NCI-H82 (cell line): ENCODE measurements around the gene CAND1.

ENCODE experiments used
- DNase-seq: peaks from one replicate; lab custom pipeline; 2025; lab: John Stamatoyannopoulos, UW

Gene CAND1

DNA sequence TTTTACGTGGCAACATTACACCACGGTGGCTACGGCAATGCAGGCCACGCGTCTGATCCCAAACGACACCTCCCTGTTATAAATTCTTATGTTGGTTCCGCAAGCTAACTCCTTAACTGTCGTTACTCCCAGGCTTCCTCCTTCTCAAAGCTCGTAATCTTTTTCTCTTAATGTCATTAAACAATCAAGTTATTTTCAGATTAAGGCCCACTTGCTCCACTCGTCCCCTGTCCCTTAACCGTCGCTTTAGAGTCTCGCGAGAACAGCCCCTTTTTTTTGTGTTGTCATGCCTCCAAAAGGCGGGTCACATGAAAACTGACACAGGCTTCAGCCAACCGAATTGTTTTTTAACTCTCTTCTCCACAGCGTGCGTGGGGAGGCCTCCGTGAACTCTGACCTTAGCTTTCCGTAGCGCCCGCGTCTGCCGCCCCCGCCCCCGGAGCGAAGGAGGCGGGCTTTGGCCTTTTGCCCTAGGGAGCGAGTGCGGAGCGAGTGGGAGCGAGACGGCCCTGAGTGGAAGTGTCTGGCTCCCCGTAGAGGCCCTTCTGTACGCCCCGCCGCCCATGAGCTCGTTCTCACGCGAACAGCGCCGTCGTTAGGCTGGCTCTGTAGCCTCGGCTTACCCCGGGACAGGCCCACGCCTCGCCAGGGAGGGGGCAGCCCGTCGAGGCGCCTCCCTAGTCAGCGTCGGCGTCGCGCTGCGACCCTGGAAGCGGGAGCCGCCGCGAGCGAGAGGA lies at the start of gene CAND1:
TSS of gene CAND1 (plus strand) at position 463 of the 737 bp plus-strand sequence. CDS start 360 bp downstream, outside the sequence.
- peak; percentile 99 for DNase-seq

DNA sequence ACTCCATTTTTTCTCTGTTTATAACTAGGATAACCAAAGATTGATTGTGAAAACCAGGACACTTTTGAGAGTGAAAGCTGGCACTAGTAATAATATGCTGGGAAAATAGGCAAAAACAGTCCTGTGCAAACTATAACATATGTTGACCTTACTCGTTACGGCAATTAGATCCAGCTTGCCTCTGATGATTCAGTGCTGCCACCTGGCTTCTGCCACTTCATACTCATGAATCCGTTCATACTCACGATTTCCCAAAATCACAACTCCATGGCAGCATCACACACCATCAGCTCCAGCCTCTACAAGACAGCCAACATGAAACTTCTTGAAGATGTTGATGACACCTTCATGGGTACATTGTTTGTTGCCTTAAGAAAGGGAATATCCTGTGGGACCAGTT lies 49.1 kb upstream of the CAND1 start:
- DNase-seq: peak; percentile 19

DNA sequence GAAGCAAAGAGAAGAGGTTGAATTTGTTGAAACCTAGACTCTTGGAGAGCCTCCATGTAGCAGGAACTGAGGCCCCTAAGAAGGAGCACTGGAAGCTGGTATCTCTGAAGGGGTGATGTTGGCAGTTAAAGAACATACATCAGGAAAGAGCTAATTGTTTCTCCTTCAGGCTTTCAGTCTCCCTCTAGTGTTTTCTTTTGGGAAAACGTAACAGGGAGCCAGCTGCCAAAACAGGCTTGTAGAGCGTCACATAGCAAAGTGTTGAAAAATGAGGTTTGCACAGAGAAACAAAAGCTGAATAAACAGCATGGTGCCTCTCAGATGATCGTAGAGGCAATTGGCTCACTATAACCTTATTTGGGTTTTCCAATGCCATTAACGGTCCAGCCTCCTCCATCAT lies 46.9 kb upstream of the CAND1 start:
- peak; percentile 16 for DNase-seq

DNA sequence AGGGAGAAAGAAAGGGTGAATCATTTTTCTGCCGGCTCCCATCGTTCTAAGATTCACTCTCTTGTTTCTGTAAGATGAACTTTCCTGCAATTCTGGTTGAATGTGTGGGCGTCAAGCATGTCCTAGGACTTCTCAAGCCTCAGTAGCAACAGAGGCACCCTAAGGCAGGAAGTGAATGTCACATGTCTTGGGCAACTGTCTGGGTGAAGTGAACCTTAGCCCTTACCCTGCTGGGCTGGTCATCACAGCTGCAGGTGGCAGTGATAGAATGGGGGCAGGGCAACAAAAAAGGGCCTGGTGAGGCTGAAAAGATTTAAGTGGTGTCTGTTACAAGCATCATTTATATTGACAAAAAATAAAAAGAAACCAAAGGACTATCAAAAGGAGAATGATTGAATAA lies 45.9 kb upstream of the CAND1 start:
- DNase-seq: no peak

DNA sequence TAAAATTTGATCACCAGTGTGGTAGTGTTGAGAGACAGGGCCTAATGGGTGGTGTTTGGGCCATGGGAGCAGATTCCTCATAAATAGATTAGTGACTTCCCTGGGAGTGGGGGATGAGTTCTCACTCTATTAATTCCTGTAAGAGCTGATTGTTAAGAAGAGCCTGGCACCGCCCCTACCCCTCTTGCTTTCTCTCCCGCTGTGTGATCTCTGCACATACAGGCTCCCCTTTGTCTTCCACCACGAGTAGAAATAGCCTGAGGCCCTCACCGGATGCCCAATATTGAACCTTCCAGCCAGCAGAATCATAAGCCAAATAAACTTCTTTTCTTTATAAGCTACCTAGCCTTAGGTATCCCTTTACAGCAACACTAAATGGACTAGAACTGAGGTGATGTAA lies 31.9 kb upstream of the CAND1 start:
- peak; percentile 58 for DNase-seq

DNA sequence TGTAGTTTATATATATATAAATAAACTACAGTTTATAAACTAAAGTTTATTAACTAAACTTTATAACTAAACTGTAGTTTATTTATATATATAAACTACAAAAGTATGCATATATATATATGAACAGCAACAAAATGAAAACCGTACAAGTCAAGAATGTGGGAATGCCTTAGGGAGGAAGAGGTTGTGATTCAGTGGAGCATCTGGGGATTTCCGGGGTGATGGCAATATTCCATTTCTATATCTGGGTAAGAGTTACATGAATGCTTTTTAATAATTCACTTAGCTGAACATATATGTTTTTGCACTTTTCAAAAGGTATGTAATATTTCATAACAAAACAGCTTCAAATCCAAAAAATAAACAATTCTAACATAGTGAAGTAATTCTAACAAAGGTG lies 30.1 kb upstream of the CAND1 start:
- no peak for DNase-seq

DNA sequence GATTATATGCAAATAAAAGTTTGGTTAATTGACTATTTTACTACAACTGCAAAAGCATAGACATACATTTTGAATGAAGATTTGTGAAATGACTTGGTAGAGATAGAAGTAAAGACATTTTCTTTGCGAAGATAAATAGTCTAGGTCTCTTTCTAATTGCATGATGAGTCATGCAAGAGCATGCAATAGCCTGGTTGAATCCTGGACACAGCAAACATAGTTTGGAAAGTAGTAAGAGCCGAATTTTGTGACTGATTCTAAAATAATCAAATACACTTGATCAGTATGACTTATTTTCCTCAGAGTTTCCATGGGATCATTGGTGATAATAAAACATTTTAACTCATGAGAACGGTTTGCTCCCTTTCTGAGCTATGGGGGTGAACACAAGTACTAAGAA lies 27.7 kb upstream of the CAND1 start:
- no peak for DNase-seq

DNA sequence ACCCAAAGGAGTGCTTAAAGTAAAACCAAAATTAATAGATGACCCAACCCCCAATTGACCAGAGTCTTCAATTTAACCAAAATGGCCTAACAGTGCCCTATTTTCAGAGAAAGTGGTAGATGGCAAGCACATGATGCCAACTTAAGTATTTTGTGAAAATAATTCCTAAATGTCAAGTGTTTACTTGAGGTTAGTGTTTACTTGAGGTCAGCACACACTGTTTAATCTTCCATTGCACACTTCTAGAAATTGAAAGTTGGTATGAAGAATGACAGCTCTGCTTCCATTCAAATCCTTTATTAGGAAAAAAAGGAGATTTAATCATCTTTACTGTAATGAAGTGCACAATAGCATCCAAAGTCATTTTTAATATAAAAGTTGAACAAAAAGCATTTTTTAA lies 25.9 kb upstream of the CAND1 start:
- DNase-seq: no peak

DNA sequence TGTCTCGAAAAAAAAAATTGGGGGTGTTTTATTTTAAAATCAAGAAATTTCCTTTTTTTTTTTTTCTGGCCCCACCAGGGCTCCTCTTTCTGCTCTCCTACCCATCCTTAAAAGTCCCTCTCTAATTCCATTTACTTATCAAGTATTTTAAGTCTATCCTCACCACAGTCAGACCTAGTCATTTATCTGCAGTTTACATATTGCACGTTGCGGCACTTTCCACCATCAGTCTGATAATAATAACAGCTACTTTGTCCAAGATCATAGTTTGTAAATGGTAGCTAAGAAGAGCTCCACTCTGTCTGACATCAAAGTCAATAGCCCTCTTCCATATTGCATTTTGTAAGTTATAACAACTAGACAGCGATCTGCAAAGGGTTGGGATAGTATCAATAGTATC lies 23.6 kb upstream of the CAND1 start:
- no peak for DNase-seq

DNA sequence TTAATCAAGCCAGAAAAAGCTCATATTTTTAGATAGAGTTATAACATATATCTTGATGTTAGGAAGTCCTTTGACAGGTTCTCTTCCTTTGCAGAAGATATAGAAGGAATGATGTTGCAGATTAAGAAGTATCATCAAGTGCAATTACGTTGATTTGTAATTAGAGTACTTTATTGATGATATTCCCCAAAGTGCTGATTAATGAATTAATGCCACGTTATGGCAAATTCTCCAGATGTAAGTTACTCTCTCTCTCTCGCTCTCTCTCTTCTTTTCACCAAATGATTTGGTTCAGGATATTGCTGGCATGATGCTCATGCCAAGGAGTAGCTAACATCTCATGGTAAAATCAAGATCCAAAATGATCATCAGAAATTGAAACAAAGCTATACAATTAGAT lies 18.1 kb upstream of the CAND1 start:
- no peak for DNase-seq

DNA sequence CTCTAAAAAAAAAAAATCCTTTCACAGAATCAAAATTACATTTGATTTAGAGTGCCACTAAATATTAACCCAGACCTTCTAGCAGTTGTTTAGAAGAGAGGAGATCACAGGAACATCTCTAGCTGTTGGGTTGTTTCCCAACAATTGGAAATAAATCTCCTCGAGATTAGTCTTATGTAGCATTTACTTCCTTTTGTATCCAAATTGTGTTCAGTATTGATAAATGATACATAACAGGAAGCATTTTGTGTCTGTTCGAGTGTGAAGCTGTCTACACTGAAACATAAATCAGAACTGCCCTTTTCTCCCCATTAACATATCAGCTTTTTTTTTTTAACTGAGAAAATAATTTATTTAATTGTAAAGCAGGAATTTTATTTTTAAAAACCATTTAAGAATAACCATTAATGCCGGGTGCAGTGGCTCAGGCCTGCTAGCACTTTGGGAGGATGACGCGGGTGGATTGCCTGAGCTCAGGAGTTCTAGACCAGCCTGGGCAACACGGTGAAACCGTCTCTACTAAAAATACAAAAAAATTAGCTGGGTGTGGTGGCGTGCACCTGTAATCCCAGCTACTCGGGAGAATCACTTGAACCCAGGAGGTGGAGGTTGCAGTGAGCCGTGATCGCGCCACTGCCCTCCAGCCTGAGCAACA lies 14.7 kb upstream of the CAND1 start:
- no peak for DNase-seq

DNA sequence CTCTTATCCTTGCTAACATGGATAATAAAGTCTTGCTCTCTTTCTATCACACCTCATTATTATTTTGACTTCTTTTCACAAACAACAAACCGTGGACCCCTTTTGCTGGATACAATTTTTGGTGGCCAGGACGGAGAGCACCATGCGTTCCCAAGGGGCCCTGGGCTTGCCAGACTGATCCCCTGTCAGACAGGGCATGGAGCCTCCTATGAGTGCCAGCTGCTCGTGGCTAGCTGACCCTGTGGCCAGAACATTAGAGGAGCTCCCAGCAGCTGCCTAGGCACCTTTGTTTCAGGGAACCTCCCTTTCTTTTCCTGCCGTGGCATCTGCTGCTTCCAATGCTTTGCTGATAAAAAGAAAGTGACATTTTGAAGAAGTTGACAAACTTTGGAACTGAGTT lies 12.5 kb upstream of the CAND1 start:
- no peak for DNase-seq

DNA sequence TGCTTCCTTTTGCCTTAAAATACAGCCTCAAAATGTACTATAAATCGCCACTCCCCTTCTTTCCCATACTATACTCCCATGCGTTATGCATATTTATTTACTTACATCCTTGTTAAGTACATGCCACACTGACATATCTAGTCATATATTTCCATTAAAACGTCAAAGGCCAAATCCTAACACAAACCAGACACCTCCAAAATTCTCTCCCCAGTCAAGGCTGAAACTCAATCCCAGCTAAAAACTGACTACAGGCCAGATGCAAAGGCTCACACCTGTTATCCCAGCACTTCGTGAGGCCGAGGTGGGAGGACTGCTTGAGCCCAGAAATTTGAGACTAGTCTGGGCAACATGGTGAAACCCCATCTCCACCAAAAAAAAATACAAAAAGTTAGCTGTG lies 5.7 kb upstream of the CAND1 start:
- DNase-seq: no peak

DNA sequence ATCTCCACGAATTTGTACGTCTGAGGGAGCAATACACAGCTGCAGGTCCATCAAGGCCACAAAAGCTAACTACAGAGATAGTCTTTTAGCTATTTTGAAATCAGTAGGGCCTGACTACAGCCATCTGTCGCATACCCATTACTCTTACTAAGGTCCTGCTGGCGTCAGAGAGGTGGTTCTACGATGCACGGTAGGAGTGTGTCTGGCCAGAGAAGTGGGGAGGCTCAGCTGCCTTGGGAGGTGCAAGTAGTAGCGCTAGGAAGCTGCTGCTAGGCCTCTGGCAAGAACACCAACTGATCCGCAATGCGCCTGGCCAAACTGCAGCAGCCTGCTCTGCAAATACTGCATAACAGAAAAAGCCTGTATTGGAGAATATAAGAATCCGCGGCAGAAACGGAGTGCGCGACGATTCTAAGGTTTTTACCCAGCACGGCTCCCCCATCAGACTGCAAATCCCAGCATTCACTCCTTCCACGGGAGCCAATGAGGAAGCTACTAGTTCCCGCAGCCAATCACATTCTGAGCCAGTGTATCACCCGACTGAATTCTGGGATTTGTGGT lies 743 bp upstream of the CAND1 start:
- peak; percentile 99 for DNase-seq

DNA sequence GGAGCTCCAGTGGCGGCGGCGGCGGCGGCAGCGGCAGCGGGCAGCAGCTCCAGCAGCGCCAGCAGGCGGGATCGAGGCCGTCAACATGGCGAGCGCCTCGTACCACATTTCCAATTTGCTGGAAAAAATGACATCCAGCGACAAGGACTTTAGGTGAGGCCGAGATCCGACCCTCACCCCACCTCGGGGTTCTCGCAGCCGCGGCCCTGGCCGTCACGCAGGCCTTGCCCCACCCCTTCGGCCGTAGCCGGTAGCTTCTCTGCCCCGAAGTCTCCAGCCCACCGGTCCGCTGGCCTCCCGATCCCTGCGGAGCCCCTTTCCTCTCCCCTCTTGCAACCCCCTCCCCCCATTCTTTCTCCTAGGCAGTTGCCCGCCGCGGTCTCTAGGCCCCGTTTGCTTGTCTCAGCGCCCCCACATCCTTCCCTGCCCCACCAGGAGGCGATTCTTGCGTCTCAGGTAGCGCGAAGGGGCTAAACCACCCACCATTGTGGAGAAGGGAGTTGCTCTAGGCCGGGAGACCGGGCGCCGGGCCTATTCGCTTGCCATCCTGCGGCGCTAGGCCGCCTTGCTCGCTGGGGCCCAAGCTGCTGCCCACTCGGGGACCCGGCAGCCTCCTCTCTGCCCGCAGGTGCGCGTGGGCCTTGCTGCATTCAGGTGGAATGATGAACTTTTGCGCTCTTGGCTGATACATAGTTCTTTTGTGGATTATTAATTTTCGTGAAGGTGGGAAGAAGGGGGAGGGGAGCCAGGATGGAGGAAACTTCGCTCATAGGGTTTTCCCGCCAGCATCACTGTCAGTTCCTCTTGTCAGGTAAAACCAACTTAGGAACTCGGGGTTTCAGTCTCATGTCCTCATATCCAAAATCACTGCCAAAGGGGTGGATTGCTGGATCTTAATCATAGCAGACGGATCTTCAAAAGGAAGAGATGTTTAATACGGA lies 745 bp downstream of the CAND1 start:
- DNase-seq: peak; percentile 69

DNA sequence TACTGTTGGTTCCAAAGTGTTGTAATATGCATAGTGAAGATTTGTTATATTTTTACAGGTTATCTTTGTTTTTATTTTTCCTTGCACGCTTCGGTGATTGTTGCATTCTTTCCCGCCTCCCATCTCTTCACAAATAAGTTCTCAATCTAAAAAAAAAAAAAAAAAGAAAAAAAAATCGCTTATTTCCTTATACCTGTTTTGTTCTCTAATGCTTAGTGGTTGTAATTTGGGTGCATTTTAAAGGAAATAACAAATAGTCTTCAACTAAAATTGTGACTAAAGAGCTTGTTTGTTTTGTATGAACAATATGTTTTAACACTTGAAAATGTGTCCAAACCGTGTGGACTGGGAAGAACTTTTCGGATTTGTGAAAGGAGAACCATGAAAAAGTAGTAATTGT lies 1.5 kb downstream of the CAND1 start:
- no peak for DNase-seq

DNA sequence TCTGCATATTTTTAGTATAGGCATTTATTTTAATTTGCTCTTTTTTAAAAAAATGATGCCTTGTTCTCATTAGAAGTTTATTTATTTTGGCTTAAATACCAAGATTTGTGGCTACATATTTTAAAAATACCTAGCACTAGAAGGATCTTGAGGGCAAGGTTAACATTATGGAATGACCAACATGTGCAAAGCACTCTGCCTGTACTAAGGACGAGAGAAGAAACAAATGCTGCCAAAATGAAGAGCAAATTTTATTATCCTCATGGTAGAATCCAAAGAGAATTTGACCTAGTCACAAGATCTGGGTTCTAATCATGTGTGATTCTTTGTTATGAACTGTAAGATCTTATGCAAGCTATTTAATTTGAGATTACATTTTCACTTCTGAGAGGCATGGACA lies 2.8 kb downstream of the CAND1 start:
- no peak for DNase-seq

DNA sequence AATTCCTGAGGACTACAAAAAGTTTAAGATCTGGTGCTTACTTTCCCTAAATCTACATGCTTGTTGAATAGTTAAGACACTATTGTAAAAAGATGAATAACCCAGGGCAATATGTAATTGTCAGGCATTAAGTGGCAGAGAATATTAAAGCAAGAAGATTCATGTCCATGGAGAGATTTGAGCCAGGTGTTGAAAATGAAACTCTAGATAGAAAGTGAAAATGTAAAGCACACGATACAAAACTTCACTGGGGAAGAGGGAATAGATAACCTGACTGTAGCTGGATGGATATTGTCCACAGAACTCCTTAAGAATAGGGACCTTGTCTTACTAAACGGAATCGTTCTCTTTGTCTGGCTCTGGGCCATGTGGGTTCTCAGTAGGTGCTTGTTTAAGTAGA lies 5.0 kb downstream of the CAND1 start:
- DNase-seq: no peak

DNA sequence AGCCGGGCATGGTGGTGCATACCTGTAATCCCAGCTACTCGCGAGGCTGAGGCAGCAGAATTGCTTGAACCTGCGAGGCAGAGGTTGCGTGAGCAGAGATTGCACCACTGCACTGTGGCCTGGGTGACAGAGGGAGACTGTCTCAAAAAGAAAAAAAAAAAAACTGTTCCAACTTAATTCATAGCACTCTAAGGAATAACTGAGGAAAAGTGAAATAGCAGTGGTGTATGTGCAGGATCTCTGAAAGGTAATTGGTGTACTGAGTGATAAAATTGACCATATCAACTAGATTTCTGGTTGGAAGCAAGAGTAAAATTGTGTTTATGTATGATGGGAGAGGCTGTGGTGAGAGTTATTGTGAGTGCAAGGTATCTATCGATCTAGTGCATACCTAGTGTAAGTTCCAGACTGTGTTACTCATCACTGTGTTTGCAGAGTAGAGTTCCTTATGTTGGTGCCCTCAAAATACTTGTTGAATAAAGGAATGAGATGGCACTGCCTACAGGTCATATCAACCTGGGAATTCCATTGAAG lies 6.3 kb downstream of the CAND1 start:
- DNase-seq: no peak

DNA sequence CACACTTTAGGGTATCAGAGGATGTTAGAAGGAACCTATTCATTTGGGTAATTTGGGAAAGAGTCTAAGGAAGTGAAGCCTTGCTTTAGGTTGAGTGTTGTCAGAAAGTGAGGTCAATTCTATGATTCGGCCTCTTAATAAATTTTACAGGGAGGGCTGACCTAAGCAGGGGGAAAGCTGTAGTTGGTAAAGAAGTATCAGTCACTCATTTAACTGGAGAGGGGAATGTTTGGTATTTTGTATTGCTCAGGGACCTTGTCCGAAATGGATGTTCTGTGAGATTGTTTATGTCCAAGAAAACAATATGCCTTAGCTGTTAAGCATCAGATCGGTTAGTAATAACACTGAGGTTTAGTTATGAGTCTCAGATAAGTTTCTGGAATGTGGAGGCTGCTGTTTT lies 7.3 kb downstream of the CAND1 start:
- no peak for DNase-seq

DNA sequence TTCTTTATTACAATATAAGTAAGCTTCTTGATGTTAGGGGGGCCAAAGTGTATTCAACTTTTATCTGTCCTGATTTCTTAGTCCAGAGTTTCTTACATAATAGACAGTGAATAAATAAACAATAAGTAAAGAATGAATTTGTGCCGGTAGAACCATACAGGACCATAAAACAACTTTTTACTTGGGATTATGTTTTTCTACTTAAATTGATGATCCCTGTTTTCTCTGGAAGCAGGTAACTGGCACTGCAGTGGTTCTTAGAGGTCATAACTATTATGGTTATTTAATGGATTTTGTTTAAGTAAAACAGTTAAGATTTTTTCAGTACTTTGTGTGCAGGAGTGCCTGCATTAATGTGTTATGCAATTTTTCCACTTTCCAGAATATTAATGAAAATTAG lies 10.5 kb downstream of the CAND1 start:
- no peak for DNase-seq

DNA sequence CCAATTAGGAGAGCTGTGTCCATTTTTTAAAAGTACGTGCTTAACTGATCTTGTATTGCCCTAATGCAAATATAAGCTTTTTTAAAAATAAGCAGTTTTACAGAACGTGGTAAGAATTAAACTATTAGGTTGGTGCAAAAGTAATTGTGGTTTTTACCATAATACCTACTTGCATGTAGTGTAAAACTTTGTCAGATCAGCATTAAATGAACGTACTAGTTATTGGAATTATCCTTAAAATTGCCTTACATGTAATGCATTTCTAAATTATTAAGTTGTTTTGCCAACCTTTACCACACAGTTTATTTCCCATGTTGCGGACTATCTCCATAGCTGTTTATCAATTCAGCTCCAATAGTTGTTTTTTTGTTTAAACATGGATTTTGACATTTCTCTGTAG lies 10.9 kb downstream of the CAND1 start:
- DNase-seq: no peak
